ENCODE results near the gene ELP2.
"Not testable (repeated sequence)": the region's sequence is repeated elsewhere in the genome, so short reads cannot be mapped to it uniquely, and the experiment has no call there.

Gene ELP2

DNA sequence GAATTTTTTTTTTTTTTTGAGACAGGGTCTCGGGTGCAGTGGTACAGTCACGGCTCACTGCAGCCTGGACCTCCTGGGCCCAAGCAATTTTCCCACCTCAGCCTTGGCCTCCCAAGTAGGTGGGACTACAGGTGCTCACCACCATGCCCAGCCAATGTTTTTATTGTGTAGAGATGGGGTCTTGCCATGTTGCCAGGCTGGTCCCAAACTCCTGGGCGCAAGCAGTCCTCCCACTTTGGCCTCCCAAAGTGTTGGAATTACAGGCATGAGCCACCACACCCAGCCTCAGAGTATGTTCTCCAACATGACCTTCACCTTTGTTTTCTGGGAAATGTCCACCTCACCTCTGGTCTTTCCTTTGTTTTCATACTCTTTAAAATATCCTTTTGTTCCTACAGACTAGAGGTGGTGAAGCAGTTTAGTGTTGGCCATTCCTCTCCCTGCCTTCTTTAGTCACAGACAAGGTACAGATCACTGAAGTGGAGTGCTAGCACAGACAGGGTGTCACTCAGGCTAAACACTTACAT lies 38.1 kb downstream of the ELP2 start:
- H3K27ac Mint-ChIP-seq: no peak overlapping the region
- H3K4me3 Mint-ChIP-seq: no peak overlapping the region
- ATAC-seq: no peak
- H3K36me3 Mint-ChIP-seq: peaks cover 48% of the 10 kb centered on the region
- H3K9me3 Mint-ChIP-seq: no peaks in the 10 kb centered on the region
- H3K4me1 Mint-ChIP-seq: no peaks in the 10 kb centered on the region
- H3K27me3 Mint-ChIP-seq: no peaks in the 10 kb centered on the region

DNA sequence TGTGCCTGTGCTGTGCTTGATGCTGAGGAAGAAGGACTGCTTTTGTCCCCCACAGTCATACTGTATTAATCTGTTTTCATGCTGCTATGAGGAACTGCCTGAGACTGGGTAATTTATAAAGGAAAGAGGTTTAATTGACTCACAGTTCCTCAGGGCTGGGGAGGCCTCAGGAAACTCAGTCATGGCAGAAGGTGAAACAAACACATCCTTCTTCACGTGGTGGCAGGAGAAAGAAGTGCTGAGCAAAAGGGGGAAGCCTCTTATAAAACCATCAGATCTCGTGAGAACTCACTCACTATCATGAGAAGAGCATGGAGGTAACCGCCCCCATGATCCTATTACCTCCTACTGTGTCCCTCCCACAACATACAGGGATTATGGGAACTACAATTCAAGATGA lies 38.6 kb downstream of the ELP2 start:
- not testable (repeated sequence) for H3K9me3 Mint-ChIP-seq, H3K27ac Mint-ChIP-seq, H3K4me1 Mint-ChIP-seq, ATAC-seq, H3K4me3 Mint-ChIP-seq, H3K27me3 Mint-ChIP-seq
- H3K36me3 Mint-ChIP-seq: peaks cover 43% of the 10 kb centered on the region

DNA sequence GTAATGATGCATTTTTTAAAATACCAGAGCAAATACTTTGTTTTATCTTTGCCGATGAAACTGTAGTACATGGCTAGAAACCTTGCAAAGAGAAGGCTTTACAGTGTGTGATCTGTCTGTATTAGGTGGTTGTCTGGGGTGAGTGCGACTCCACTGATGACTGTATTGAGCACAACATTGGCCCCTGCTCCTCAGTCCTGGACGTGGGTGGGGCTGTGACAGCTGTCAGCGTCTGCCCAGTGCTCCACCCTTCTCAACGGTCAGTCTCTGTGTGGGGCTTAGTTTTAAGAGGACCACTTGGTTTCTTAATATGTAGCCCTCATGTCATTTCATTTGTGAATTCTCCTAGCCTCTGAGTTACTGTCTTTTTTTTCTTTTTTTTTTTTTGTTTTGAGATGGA lies 40.2 kb downstream of the ELP2 start:
- no peak overlapping the region for H3K4me3 Mint-ChIP-seq
- no peak for ATAC-seq
- H3K36me3 Mint-ChIP-seq: peaks cover 42% of the 10 kb centered on the region
- no peaks in the 10 kb centered on the region for H3K9me3 Mint-ChIP-seq
- H3K4me1 Mint-ChIP-seq: no peaks in the 10 kb centered on the region
- H3K27ac Mint-ChIP-seq: no peak overlapping the region
- H3K27me3 Mint-ChIP-seq: no peaks in the 10 kb centered on the region

DNA sequence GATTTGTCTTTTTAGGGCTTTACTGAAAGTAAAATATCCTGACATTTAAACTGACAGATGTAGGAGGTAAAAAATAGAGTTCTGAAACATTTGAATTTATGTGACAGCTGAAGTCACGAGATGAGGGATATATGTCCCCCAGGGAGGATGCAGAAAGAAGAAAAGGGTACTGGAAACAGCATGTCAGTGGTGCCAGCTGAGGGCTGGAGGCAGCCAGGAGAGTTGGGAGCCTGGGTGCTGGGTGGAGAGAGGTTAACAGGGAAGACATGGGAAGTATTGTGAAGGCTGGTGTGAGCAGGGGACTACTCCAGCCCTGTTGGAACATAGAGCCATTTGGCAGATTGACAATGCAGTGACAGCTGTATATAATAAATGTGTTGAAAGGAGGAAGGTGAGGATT lies 45.8 kb downstream of the ELP2 start:
- Mint-ChIP-seq H3K4me3 (no peak overlapping the region), H3K27me3 (no peaks in the 10 kb centered on the region), H3K9me3 (no peaks in the 10 kb centered on the region), H3K36me3 (peaks cover 43% of the 10 kb centered on the region), H3K27ac (peak overlapping the region; percentile 10), H3K4me1 (peaks cover 25% of the 10 kb centered on the region)
- no peak for ATAC-seq

DNA sequence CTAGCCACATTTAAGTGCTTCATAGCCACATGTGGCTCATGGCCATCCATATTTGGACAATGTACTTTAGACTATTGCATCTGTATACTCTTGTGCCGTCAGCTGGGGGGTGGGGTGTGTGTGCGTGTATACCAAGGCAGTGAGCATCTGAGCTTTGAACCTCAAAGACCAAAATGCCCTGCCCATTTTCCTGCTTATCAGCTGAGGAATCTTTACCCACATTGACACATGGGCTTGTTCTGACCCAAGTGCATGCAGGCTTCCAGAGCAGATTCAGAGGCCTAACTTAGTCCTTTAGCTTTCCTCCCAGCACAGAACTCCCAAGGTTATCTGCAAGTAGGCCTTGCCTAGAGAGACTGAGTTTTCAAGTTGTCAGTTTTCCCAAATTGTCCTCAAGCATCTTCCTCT lies 46.5 kb downstream of the ELP2 start:
- H3K4me1 Mint-ChIP-seq: peaks cover 28% of the 10 kb centered on the region
- H3K36me3 Mint-ChIP-seq: peaks cover 36% of the 10 kb centered on the region
- ATAC-seq: no peak
- H3K4me3 Mint-ChIP-seq: no peak overlapping the region
- H3K27me3 Mint-ChIP-seq: no peaks in the 10 kb centered on the region
- H3K27ac Mint-ChIP-seq: no peak overlapping the region
- no peaks in the 10 kb centered on the region for H3K9me3 Mint-ChIP-seq

DNA sequence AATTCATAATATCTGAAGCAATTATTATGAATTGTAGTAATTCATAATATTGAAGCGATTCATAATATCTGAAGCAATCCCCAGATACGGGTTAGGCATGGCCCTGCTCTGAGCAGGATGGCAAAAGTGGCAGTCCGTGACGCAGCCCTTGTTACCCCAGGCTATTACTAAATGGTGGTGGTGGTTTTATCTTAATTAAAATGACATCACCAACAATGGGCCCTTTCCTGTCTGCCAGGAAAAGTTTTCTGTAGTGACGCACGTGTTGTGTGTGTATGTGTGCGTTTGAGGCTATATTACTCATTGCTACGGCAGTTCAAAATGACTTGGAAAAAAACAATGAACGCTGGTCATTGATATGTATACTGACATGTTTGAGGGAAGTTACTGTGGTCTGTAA lies 47.0 kb downstream of the ELP2 start:
- Mint-ChIP-seq H3K4me3 (no peak overlapping the region), H3K27me3 (no peaks in the 10 kb centered on the region), H3K9me3 (no peaks in the 10 kb centered on the region), H3K4me1 (peaks cover 28% of the 10 kb centered on the region), H3K36me3 (peaks cover 34% of the 10 kb centered on the region), H3K27ac (no peak overlapping the region)
- no peak for ATAC-seq

DNA sequence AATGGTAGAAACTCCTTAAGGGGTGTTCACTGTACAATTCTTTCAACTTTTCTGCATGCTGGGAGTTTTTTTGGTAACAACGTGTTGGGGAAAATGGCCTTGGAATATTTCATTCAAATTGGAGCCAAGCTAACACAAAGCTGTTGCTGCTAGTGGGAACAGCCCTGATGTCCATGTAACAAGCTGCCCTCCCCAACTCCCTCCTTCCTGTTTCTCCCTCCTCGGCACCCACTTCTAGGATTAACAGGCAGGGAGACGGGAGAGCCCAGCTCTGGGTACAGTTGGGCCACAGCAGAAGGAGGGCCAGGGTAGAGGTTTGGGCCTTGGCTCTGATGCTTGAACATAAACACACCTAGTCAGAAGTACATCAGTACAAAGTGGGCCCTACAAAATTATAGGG lies 48.2 kb downstream of the ELP2 start:
- H3K27ac Mint-ChIP-seq: no peak overlapping the region
- H3K9me3 Mint-ChIP-seq: no peaks in the 10 kb centered on the region
- ATAC-seq: no peak
- no peaks in the 10 kb centered on the region for H3K27me3 Mint-ChIP-seq
- no peak overlapping the region for H3K4me3 Mint-ChIP-seq
- H3K4me1 Mint-ChIP-seq: peaks cover 28% of the 10 kb centered on the region
- H3K36me3 Mint-ChIP-seq: peaks cover 31% of the 10 kb centered on the region

DNA sequence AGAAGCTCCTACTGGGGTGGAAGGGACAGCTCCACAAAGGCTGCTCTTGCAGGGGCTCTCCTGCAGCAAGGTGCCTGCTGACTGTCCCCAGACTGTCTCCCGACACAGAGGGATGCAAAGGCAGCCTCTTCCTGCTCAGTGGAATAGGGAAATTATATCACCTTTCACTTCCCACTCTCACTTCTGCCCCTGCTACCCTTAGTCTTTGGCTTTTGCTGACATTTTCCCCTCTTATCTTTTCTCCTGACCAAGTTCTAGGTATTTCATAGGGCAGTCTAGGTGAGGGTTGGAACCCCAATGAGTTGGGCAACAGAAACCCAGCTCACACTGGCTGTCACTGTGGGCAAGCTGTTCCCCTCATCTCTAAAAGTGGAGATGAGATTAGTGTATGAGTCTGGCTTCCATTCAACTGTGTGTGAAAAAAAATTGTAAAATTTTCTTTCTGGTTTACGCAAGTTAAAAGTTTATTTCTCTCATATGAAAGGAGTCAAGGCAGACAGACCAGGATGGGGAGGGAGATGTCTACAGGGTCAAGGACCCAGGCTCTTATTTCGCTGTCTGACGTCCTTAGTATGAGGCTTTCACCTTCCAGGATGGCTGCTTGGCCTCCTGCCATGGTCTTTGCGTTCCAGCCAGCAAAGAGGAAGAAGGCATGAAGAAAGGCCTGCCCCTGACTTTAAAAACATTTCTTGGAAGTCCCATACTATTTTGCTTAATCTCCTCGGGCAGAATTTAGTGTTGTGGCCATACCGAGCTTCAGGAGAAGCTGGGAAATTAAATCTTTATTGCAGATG lies 50.1 kb downstream of the ELP2 start:
- Mint-ChIP-seq H3K27me3 (no peaks in the 10 kb centered on the region), H3K27ac (peak overlapping the region; percentile 43), H3K36me3 (peaks cover 26% of the 10 kb centered on the region), H3K9me3 (no peaks in the 10 kb centered on the region), H3K4me3 (no peak overlapping the region), H3K4me1 (peaks cover 29% of the 10 kb centered on the region)
- ATAC-seq: peak; percentile 69

DNA sequence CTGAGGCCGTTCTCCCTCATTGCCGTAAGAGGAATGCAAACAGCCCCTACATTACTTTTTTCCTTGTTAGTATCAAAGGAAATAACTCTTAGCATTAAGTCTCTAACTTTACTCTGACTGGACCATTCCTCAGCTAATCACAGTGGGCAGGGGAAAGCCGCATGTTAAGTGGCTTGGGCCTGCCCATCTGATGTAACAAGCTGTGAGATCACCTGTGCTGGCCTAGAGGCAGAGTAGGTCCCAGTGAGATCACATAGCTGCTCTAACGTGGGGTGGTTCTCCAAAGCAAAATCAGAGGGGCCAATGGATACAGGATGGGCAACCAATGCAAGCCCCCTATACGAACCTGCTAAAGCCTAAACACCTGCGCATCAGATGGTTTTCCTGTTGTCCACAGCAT lies 51.7 kb downstream of the ELP2 start:
- H3K4me3 Mint-ChIP-seq: no peak overlapping the region
- no peak for ATAC-seq
- H3K36me3 Mint-ChIP-seq: peaks cover 16% of the 10 kb centered on the region
- peaks cover 40% of the 10 kb centered on the region for H3K4me1 Mint-ChIP-seq
- no peaks in the 10 kb centered on the region for H3K9me3 Mint-ChIP-seq
- H3K27me3 Mint-ChIP-seq: no peaks in the 10 kb centered on the region
- H3K27ac Mint-ChIP-seq: no peak overlapping the region

DNA sequence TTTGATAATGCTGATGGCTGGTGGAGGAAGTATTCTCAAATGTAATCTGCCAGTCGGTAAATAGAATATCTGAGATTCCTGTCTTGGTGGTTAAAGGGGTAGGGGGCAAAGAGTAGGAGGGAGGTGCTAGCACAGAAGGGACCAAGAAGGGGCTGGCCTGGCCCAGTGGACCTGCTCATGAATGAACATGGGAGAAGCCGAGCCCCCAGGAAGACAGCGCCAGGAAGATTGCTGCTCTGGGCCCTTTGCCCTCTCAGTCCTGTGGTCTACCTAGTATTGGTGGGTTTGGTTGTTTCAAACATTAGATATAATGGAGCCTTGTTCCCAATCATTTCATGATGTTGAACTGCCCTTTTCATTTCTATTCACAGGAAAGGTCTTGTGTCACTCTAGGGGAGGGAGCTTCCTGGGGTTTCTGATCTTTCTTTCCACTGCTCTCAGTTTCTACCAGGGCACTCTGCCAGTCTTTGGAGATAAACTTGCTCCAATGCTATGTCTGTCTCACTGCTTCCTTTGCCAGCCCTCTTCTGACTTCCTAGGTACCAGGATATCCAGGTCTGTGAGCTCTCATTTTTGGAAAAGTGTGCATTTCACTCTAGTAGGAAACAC lies 52.3 kb downstream of the ELP2 start:
- Mint-ChIP-seq H3K36me3 (peaks cover 13% of the 10 kb centered on the region), H3K4me3 (no peak overlapping the region), H3K9me3 (no peaks in the 10 kb centered on the region), H3K27me3 (no peaks in the 10 kb centered on the region), H3K4me1 (peaks cover 46% of the 10 kb centered on the region), H3K27ac (no peak overlapping the region)
- no peak for ATAC-seq

DNA sequence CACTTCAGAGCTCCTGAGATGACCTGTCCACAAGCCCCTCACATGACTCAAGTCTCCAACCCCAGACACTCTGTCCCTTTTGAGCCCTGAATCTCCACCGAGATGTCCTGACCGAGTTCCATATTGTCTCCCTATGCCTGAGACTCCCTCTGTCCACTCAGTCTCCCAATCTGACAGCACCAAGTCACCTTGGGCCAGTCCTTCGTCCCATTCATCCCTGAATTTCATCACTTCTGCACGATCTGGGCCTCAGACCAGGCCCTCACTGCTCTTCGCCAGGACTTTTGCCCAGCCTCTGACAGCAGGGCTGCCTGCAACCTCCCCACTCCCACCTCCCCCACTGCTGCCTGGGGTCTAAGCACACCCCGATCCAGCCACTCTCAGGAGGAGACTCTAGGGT lies 53.3 kb downstream of the ELP2 start:
- H3K9me3 Mint-ChIP-seq: no peaks in the 10 kb centered on the region
- peaks cover 50% of the 10 kb centered on the region for H3K4me1 Mint-ChIP-seq
- H3K4me3 Mint-ChIP-seq: no peak overlapping the region
- peaks cover 6% of the 10 kb centered on the region for H3K36me3 Mint-ChIP-seq
- no peak overlapping the region for H3K27ac Mint-ChIP-seq
- no peak for ATAC-seq
- H3K27me3 Mint-ChIP-seq: peaks cover 2% of the 10 kb centered on the region

DNA sequence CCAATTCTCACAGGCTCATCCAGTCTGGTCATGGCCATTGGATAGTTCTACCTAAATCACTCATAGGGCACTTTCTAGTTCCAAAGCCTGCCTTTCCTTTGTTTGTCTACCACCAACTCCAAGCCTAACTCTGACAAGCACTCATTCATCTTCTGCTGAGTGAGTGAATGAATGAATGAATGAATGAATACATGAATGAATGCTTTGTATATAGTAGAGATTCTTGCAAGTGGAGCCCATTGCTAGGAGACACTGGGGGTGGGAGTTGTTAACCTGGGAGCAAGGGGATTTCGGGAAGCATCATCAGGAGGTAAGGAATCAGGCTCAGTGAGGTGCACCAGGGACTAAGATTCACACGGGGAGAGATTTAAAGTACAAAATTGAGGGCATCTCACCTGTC lies 54.3 kb downstream of the ELP2 start:
- H3K27ac Mint-ChIP-seq: no peak overlapping the region
- H3K27me3 Mint-ChIP-seq: peaks cover 12% of the 10 kb centered on the region
- H3K36me3 Mint-ChIP-seq: no peaks in the 10 kb centered on the region
- ATAC-seq: no peak
- H3K4me3 Mint-ChIP-seq: no peak overlapping the region
- H3K4me1 Mint-ChIP-seq: peaks cover 53% of the 10 kb centered on the region
- H3K9me3 Mint-ChIP-seq: no peaks in the 10 kb centered on the region

DNA sequence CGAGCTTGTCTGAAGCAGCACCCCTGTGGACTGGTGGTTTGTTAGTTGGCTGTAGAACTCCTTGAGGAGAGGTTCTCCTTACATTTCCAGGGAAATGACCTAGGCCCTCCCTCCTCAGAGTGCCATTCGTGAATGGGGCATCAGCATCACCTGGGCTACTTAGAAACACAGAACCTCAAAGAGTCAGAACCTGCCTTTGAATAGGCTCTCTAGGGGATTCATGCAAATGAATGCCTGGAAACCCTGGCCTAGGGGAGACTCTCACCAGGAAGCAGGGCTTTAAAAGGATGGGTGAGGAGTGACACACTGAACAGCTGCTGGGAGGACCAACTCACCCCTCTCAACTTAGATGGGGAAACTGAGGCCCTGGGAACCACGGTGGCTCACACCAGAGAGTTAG lies 55.5 kb downstream of the ELP2 start:
- Mint-ChIP-seq H3K27ac (no peak overlapping the region), H3K9me3 (no peaks in the 10 kb centered on the region), H3K36me3 (no peaks in the 10 kb centered on the region), H3K4me3 (no peak overlapping the region), H3K4me1 (peaks cover 47% of the 10 kb centered on the region), H3K27me3 (peaks cover 21% of the 10 kb centered on the region)
- peak; percentile 67 for ATAC-seq

DNA sequence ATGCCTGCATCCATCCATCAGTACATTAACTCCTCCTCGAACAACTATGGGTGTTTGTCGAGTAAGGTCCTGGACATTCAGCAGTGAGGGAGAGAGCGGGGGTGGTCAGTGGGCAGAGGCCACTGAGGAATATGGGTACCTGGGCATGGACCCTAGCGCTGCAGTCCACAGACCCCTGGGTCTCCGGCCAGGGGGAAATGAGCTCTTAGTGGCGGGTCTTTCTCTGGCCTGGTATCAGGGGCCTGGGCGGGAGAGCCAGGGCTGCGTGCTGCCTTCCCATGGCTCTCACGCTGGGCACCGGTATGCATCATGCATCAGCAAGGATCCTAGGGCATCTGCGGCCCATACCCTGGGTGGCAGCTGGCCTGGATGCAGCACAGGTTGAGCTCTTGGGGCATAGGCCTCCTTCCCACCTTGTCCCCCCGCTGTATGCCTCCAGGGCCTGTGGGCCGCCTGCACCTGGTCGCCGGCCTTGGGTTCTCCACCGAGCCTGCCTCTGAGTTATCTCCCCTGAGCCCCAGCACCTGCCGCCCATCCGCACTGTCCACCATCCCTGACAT lies 56.3 kb downstream of the ELP2 start:
- Mint-ChIP-seq H3K27ac (no peak overlapping the region), H3K9me3 (no peaks in the 10 kb centered on the region), H3K27me3 (peaks cover 23% of the 10 kb centered on the region), H3K36me3 (no peaks in the 10 kb centered on the region), H3K4me1 (peaks cover 41% of the 10 kb centered on the region), H3K4me3 (no peak overlapping the region)
- ATAC-seq: no peak

DNA sequence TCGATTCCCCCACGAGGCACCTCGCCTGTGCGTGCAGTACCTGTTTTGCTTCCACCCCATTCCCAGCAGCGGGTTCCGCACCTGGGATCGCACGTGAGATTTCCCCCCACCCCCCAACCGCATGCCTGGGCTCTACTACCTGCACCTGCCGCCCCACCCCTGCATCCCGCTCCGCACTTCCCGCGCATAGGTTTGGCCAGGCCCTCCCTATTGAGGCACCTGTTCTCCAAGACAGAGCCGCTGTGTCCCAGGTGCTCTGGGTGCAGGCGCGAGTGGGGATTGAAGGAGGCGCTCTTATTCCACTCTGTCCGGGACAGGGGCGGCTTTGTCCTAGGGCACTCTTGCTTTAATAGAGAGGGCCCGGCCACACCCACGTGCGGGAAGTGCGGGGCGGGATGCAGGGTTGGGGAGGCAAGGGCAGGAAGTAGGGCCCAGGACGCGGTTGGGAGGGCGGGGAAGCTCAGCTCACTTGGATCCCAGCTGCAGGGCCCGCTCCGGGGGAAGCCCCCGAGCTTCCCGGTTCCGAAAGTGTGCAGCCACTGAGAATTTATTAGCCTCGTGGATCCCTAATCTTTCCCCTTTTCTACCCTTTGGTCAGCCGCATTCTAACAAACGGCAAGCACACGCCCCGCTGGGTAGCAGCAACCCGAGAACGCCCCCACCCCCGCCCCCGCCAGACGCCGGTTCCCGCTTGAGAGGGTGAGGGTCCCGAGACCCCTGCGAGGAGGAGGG lies 56.9 kb downstream of the ELP2 start:
- Mint-ChIP-seq H3K27me3 (peaks cover 23% of the 10 kb centered on the region), H3K9me3 (no peaks in the 10 kb centered on the region), H3K36me3 (no peaks in the 10 kb centered on the region), H3K27ac (no peak overlapping the region), H3K4me3 (peak overlapping the region; percentile 78), H3K4me1 (peaks cover 41% of the 10 kb centered on the region)
- peak; percentile 15 for ATAC-seq

All from stimulated activated memory B cell treated with anti-CD40 and anti-IgM and Interleukin-4, amounts not matched to agents 10 μg/mL and 1 μg/mL and 100 μg/mL, for 72 hours (primary cell).